Body of pancreas (tissue), 4 donors: ENCODE data around the gene IVNS1ABP.
"Not testable (repeated sequence)": the region's sequence is repeated elsewhere in the genome, so short reads cannot be mapped to it uniquely, and the experiment has no call there.

Experiments used
- CTCF ChIP-seq, 7 experiments: fragments of 450-650 bp in 4 of 7; fragments of 200-600 bp in 3 of 7; sonication (generic) in 3 of 7; IDR thresholded peaks; one replicate each; pipeline ENCODE4 v1.5.1; 2016 to 2019; ENCODE audit warnings: antibody characterized with exemption in 7 of 7
- POLR2A ChIP-seq, 3 donors: fragments of 450-650 bp; IDR thresholded peaks; one replicate each; pipeline ENCODE4 v1.6.1; 2016; ENCODE audit warnings: antibody characterized with exemption in 3 of 3, mild to moderate bottlenecking in 2 of 3

- TF ChIP-seq CTCF, POLR2A (IDR thresholded peaks at IDR 0.05): not testable (repeated sequence)
Observed at GRCh38 chr1:185321104-185321503, 4.1 kb upstream of the IVNS1ABP start.
